Panc1 (cell line): ENCODE data around the gene BRAT1. TPM values are rescaled to one million over a fixed set of nuclear protein-coding genes. Genes with fewer than 3 reads are reported as not detected.

Experiments
- ATAC-seq: fragments of 200-7000 bp; cut with Tn5 transposase; 2 replicates; pipeline ENCODE4 v1.9.1; 2020; ENCODE audit warnings: mild to moderate bottlenecking, moderate library complexity
- BruUV-seq: library from RNA; stranded (reverse); fragments of 400-500 nt; replicated peaks from 2 replicates; lab custom pipeline; 2021; lab: Mats Ljungman, UMichigan
- CTCF ChIA-PET: fragments of 300-600 bp; sonication (Branson Sonifier 250); formaldehyde crosslinking; loops from one replicate; lab custom pipeline; 2022; ENCODE audit warnings: antibody characterized with exemption; lab: Charles Lee
- POLR2A ChIA-PET: fragments of 300-600 bp; sonication (Branson Sonifier 250); formaldehyde crosslinking; loops from one replicate; lab custom pipeline; 2022; ENCODE audit warnings: antibody characterized with exemption; lab: Charles Lee
- DNase-seq: peaks from one replicate; pipeline ENCODE4 v3.0.0-alpha.2; 2010; ENCODE audit warnings: low read depth, low spot score
- H3K27ac ChIP-seq: 2 replicates; pipeline ENCODE4 v1.5.1; 2011; ENCODE audit warnings: mild to moderate bottlenecking, low read length, inconsistent platforms
- H3K27me3 ChIP-seq: fragments of 200-500 bp; sonication (Bioruptor generic); 2 replicates; pipeline ENCODE4 v1.6.0; 2014; ENCODE audit warnings: low read length, inconsistent platforms; ENCODE audit not compliant: control insufficient read depth, insufficient read depth
- H3K36me3 ChIP-seq: fragments of 200-500 bp; sonication (Bioruptor generic); 2 replicates; pipeline ENCODE4 v1.5.1; 2014; ENCODE audit warnings: inconsistent platforms, mild to moderate bottlenecking, low read length, moderate library complexity; ENCODE audit not compliant: control insufficient read depth, insufficient read depth
- H3K4me1 ChIP-seq: 2 replicates; pipeline ENCODE4 v1.5.1; 2011; ENCODE audit warnings: inconsistent platforms, mild to moderate bottlenecking, low read length, moderate library complexity; ENCODE audit not compliant: control insufficient read depth, insufficient read depth
- H3K4me3 ChIP-seq, 2 experiments: 2 replicates each; pipeline ENCODE4 v1.5.1; 2011 to 2012; ENCODE audit warnings: low read depth in 2 of 2, low read length in 2 of 2, mild to moderate bottlenecking in 2 of 2, inconsistent platforms in 1 of 2, moderate library complexity in 1 of 2
- H3K9me3 ChIP-seq: fragments of 200-500 bp; sonication (Bioruptor generic); 2 replicates; pipeline ENCODE4 v1.5.1; 2014; ENCODE audit warnings: low read depth, mild to moderate bottlenecking, inconsistent platforms, low read length, moderate library complexity; ENCODE audit not compliant: control insufficient read depth, insufficient read depth
- CTCF ChIP-seq: fragments of 450-650 bp; IDR thresholded peaks from 2 replicates; pipeline ENCODE4 v1.5.1; 2017; ENCODE audit warnings: mild to moderate bottlenecking
- POLR2AphosphoS5 ChIP-seq: IDR thresholded peaks from 2 replicates; pipeline ENCODE4 v1.6.1; 2012; ENCODE audit warnings: mild to moderate bottlenecking, low read depth, low read length, moderate library complexity
- REST ChIP-seq, 2 experiments: IDR thresholded peaks; 2 replicates each; pipeline ENCODE4 v1.6.1; 2011 to 2012; ENCODE audit warnings: low read depth in 2 of 2, control low read depth in 1 of 2, low read length in 1 of 2, mild to moderate bottlenecking in 1 of 2, moderate library complexity in 1 of 2; ENCODE audit not compliant: insufficient read depth in 1 of 2
- SIN3A ChIP-seq: IDR thresholded peaks from 2 replicates; pipeline ENCODE4 v1.6.1; 2012; ENCODE audit warnings: low read depth, mild to moderate bottlenecking, low read length, moderate library complexity, borderline replicate concordance; ENCODE audit not compliant: insufficient read depth
- TCF7L2 ChIP-seq: IDR thresholded peaks from 2 replicates; pipeline ENCODE4 v1.6.1; 2011; ENCODE audit warnings: mild to moderate bottlenecking, low read depth, low read length, inconsistent platforms
- in situ Hi-C: cut with HindIII; loops from 2 replicates; pipeline ENCODE4 v1.10.0; 2016; ENCODE audit warnings: low sequenced_read_pairs, low pct_unique_long_range_greater_than_20kb
- intact Hi-C: fragments of 100-400 bp; cut with micrococcal nuclease; formaldehyde crosslinking; loops from one replicate; pipeline ENCODE4 v1.10.0; 2022; ENCODE audit not compliant: unreplicated experiment
- total RNA-seq: library from RNA; stranded (reverse); gene quantifications from one replicate; pipeline ENCODE4 v1.2.1, GENCODE V29; 2021; ENCODE audit not compliant: unreplicated experiment

BRAT1 gene
- total RNA-seq, 1 experiment from 2014 or later, result 76.9 TPM

- CTCF ChIA-PET, result no interaction called here
- ATAC-seq (no peak), DNase-seq (no peak)
- no peaks in the 10 kb centered on the region for H3K27me3 ChIP-seq
- no peaks in the 10 kb centered on the region for H3K9me3 ChIP-seq
- no peak for TF ChIP-seq POLR2AphosphoS5
- TF ChIP-seq CTCF, result no peak
- TF ChIP-seq SIN3A, result no peak
- peaks cover 34% of the 10 kb centered on the region for H3K4me1 ChIP-seq
- no peak overlapping the region for H3K27ac ChIP-seq
- in situ Hi-C loops, result no loop called here
- H3K36me3 ChIP-seq, result no peaks in the 10 kb centered on the region
- no TSS peak for BruUV-seq
- POLR2A ChIA-PET, result no interaction called here
- intact Hi-C loops, result no loop called here
- H3K4me3 ChIP-seq, result no peak overlapping the region
Measured at GRCh38 chr7:2509298-2509906, 45.9 kb downstream of the BRAT1 start.

GRCh38 chr7:2508327-2509215 is 46.8 kb downstream of the BRAT1 start:
- in situ Hi-C loops (no loop called here), intact Hi-C loops (no loop called here)
- ChIA-PET POLR2A (no interaction called here), CTCF (no interaction called here)
- H3K27ac ChIP-seq, result no peak overlapping the region
- no peaks in the 10 kb centered on the region for H3K9me3 ChIP-seq
- ATAC-seq, result peak; percentile 28; the same call in 1 of the 2 replicates
- TF ChIP-seq TCF7L2 (no peak), REST (IDR thresholded peaks at IDR 0.05; ENCODE audit: insufficient read depth in 1 of 2, low read depth in 2 of 2, low read length in 1 of 2) (no peak), SIN3A (no peak), POLR2AphosphoS5 (no peak), CTCF (no peak)
- DNase-seq, result no peak
- no peaks in the 10 kb centered on the region for H3K27me3 ChIP-seq
- BruUV-seq, result no TSS peak
- H3K4me3 ChIP-seq, result no peak overlapping the region
- H3K36me3 ChIP-seq, result no peaks in the 10 kb centered on the region
- H3K4me1 ChIP-seq, result peaks cover 34% of the 10 kb centered on the region
